Esophagus (tissue), 2 donors: Measurements from ENCODE around the gene LTF. TPM values are rescaled to one million over a fixed set of nuclear protein-coding genes. Genes with fewer than 3 reads are reported as not detected.
"Not testable (repeated sequence)": the region's sequence is repeated elsewhere in the genome, so short reads cannot be mapped to it uniquely, and the experiment has no call there.

Experiments used
- H3K27ac ChIP-seq, 2 donors: one replicate each; pipeline ENCODE4 v1.5.1; 2013; ENCODE audit warnings: low read depth in 2 of 2, mild to moderate bottlenecking in 2 of 2, inconsistent platforms in 1 of 2, low read length in 1 of 2, moderate library complexity in 1 of 2
- H3K27me3 ChIP-seq, 2 donors: one replicate each; pipeline ENCODE4 v1.6.1; 2013; ENCODE audit warnings: low read length in 2 of 2, control low read depth in 1 of 2, mild to moderate bottlenecking in 1 of 2; ENCODE audit not compliant: insufficient read depth in 2 of 2, control insufficient read depth in 1 of 2
- H3K36me3 ChIP-seq, 2 donors: one replicate each; pipeline ENCODE4 v1.6.1; 2013; ENCODE audit warnings: low read length in 1 of 2; ENCODE audit not compliant: control insufficient read depth in 2 of 2, insufficient read depth in 2 of 2
- H3K4me1 ChIP-seq, 2 donors: one replicate each; pipeline ENCODE4 v1.6.1; 2013; ENCODE audit warnings: low read length in 1 of 2; ENCODE audit not compliant: control insufficient read depth in 2 of 2, insufficient read depth in 2 of 2
- H3K4me3 ChIP-seq, 2 donors: one replicate each; pipeline ENCODE4 v1.5.1; 2013; ENCODE audit warnings: low read length in 2 of 2, mild to moderate bottlenecking in 2 of 2, low read depth in 1 of 2, moderate library complexity in 1 of 2
- H3K9me3 ChIP-seq, 2 donors: one replicate each; pipeline ENCODE4 v1.6.1; 2013; ENCODE audit warnings: mild to moderate bottlenecking in 2 of 2, low read depth in 1 of 2, low read length in 1 of 2, moderate library complexity in 1 of 2; ENCODE audit not compliant: control insufficient read depth in 2 of 2, insufficient read depth in 1 of 2
- WGBS, 2 donors: extraction: QIAGEN DNeasy Blood & Tissue Kit; methylation state at CpG; one replicate each; pipeline ENCODE4 v1.1.7; 2013; 5-methylcytosine and 5-hydroxymethylcytosine counted together
- polyA plus RNA-seq, 2 donors: library from polyadenylated mRNA; stranded (reverse); fragments of 200-250 nt; gene quantifications; one replicate each; pipeline ENCODE4 v1.2.3, GENCODE V29; 2013
- donor health status: healthy with polysubstance abuse.
- donor health status: Bipolar disorder and iron deficiency.

LTF gene
- polyA plus RNA-seq, 2 donors = 0.98 to 2.3 TPM

DNA sequence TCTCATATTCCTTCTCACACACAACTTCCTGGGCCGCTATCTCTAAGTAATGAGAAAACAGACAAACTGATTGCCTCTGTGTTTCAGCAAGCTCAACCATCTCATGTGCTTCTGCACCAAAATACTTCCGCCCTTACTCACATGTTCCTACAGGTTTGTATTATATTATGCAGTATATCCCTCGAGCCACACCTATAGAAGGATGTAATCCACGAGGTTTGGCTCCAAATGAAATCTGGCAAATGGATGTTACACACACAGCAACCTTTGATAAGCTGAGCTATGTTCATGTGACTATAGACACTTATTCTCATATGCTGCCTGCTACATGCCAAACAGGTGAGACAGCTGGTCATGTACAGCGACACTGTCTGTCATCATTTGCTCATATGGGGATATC, 35.0 kb downstream of the LTF start:
- Histone ChIP-seq H3K36me3 (no peaks in the 10 kb centered on the region), H3K27me3 (no peaks in the 10 kb centered on the region), H3K9me3 (no peaks in the 10 kb centered on the region), H3K4me3 (no peak overlapping the region), H3K4me1 (no peaks in the 10 kb centered on the region), H3K27ac (no peak overlapping the region)
- WGBS, 2 donors = 50 to 58% methylated on average over 5 of the region's 5 CpGs

DNA sequence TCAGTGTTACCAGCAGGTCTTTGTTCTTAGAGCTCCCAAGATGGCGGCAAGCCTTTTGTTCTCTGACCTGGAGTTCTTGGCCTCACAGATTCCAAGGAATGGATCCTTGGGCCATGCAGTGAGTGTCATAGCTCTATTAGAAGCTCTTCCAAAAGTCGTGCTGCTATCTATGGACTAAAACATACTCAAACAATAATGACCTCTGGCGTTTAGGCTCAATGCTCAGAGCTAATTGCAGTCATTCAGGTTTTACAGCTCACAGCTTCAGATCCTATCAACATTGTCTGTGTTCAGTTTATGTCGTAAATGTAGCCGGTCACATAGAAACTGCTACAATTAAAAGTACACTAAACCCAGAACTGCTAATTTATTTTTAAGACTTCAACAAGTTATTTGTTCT, 35.5 kb downstream of the LTF start:
- Histone ChIP-seq H3K27ac (peak overlapping the region; percentile 68 to 73), H3K4me1 (no peaks in the 10 kb centered on the region), H3K27me3 (no peaks in the 10 kb centered on the region), H3K4me3 (no peak overlapping the region), H3K36me3 (no peaks in the 10 kb centered on the region), H3K9me3 (no peaks in the 10 kb centered on the region)
- 54 to 66% methylated on average over 5 of the region's 5 CpGs for WGBS, 2 donors

- Histone ChIP-seq H3K27ac (peak overlapping the region in 1 of 2 donors; percentile 20), H3K27me3 (no peaks in the 10 kb centered on the region), H3K4me1 (no peaks in the 10 kb centered on the region), H3K36me3 (no peaks in the 10 kb centered on the region), H3K9me3 (no peaks in the 10 kb centered on the region), H3K4me3 (no peak overlapping the region)
- WGBS, 2 donors = 75 to 84% methylated on average over 10 of the region's 10 CpGs
Observed at GRCh38 chr3:46427916-46428833, 36.5 kb downstream of the LTF start.

DNA sequence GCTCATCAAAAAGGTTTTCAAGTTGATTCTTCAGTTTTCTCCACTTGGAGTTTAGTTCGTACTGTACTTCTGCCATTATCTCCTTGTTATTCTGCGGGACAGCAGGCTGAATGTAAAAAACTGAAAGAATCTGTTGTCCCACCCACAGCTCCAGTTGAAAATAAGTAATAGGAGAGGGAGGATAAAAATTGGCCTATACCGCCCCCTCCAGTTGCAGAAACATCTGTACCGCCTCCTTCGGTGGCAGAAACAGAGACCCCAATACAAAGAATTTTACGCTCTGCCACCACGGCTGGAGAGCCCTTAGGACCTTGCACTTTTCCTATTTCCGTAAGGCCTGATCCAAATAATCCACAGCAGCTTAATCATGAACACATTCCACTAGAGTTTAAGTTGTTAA, 37.3 kb downstream of the LTF start:
- not testable (repeated sequence) for H3K36me3 ChIP-seq, H3K4me3 ChIP-seq, H3K27ac ChIP-seq, H3K9me3 ChIP-seq, H3K27me3 ChIP-seq, H3K4me1 ChIP-seq
- 65 to 69% methylated on average over 8 of the region's 8 CpGs for WGBS, 2 donors

- not testable (repeated sequence) for H3K4me1 ChIP-seq, H3K27ac ChIP-seq, H3K27me3 ChIP-seq, H3K4me3 ChIP-seq, H3K9me3 ChIP-seq, H3K36me3 ChIP-seq
- WGBS, 2 donors = 54 to 67% methylated on average over 4 of the region's 4 CpGs
Observed at GRCh38 chr3:46426476-46426875, 38.2 kb downstream of the LTF start.

GRCh38 chr3:46423588-46423987, 41.1 kb downstream of the LTF start:
- Histone ChIP-seq H3K27ac (no peak overlapping the region), H3K9me3 (no peaks in the 10 kb centered on the region)
- 74 to 77% methylated on average over 5 of the region's 5 CpGs for WGBS, 2 donors

GRCh38 chr3:46422617-46423016, 42.1 kb downstream of the LTF start:
- Histone ChIP-seq H3K4me1 (no peaks in the 10 kb centered on the region), H3K36me3 (no peaks in the 10 kb centered on the region), H3K27ac (no peak overlapping the region), H3K9me3 (no peaks in the 10 kb centered on the region), H3K4me3 (no peak overlapping the region), H3K27me3 (no peaks in the 10 kb centered on the region)
- WGBS, 2 donors = 69 to 75% methylated on average over 6 of the region's 6 CpGs

More at GRCh38 chr3:46423588-46423987, 41.1 kb downstream of the LTF start:
- Histone ChIP-seq H3K4me3 (no peak overlapping the region), H3K27me3 (no peaks in the 10 kb centered on the region), H3K4me1 (no peaks in the 10 kb centered on the region), H3K36me3 (no peaks in the 10 kb centered on the region)

DNA sequence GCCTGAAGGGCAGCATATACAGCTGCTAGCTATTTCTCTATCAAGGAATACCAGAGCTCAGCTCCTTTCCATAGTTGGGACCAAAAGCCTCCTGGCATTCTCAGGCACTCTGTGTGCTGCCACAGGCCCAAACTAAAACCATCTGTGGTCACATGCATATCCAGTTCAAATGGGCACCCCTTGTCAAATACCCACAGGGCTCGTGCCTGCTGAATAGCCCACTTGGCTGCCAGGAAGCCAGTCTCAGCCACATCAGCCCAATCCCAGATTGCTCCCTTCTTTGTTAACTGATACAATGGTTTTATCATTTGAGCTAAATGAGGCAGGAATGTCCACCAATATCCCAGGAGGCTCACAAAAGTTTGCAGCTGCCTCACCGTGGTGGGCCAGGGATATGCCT, 43.8 kb downstream of the LTF start:
- WGBS, 2 donors = 87 to 93% methylated on average over 2 of the region's 2 CpGs

DNA sequence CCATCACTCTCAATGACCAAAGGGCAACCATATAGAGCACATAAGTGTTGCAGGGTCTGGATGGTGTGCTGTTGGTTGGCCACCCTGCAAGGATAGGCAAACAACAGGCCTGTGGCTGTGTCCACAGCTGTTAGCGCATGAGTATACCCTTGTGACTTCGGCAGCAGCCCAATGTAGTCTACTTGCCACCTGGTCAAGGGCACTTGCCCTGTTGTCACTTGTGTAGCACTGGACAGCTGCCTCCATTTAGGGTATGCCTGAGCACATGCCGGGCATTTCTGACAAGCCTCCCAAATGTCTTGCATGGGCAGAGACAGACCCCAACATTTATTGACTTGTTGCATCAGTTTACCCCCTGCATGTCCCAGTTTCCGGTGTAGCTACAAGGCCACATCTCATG, 44.9 kb downstream of the LTF start:
- no peaks in the 10 kb centered on the region for H3K4me1 ChIP-seq
- no peak overlapping the region for H3K4me3 ChIP-seq
- no peaks in the 10 kb centered on the region for H3K36me3 ChIP-seq
- no peaks in the 10 kb centered on the region for H3K9me3 ChIP-seq
- no peaks in the 10 kb centered on the region for H3K27me3 ChIP-seq
- 97 to 98% methylated on average over 4 of the region's 4 CpGs for WGBS, 2 donors
- no peak overlapping the region for H3K27ac ChIP-seq

More for the DNA sequence above, 43.8 kb downstream of the LTF start:
- Histone ChIP-seq H3K36me3 (no peaks in the 10 kb centered on the region), H3K9me3 (no peaks in the 10 kb centered on the region), H3K4me1 (no peaks in the 10 kb centered on the region), H3K4me3 (no peak overlapping the region), H3K27ac (no peak overlapping the region), H3K27me3 (no peaks in the 10 kb centered on the region)
